GM06990 (cell line): ENCODE results near the gene STXBP2.
"Not testable (repeated sequence)": the region's sequence is repeated elsewhere in the genome, so short reads cannot be mapped to it uniquely, and the experiment has no call there.

ENCODE experiments used
- DNase-seq: peaks from one replicate; pipeline ENCODE4 v3.0.0-alpha.2; 2011; ENCODE audit not compliant: insufficient read length; ENCODE audit errors: extremely low read depth
- H3K27me3 ChIP-seq: replicated peaks from 2 replicates; pipeline ENCODE4 v1.6.0; 2011; ENCODE audit warnings: low read length; ENCODE audit not compliant: control insufficient read depth, insufficient read depth
- H3K36me3 ChIP-seq: 2 replicates; pipeline ENCODE4 v1.5.1; 2011; ENCODE audit warnings: low read length; ENCODE audit not compliant: control insufficient read depth, insufficient read depth
- H3K4me3 ChIP-seq: replicated peaks from 2 replicates; pipeline ENCODE4 v1.5.1; 2011; ENCODE audit warnings: low read depth, mild to moderate bottlenecking, control low read depth, low read length
- TF ChIP-seq, protein P1 (sequence below): IDR thresholded peaks from 2 replicates; pipeline ENCODE4 v1.5.1; 2011; ENCODE audit warnings: low read length, control low read depth, mild to moderate bottlenecking, inconsistent platforms; ENCODE audit not compliant: insufficient read depth, poor library complexity, severe bottlenecking

Gene STXBP2

DNA sequence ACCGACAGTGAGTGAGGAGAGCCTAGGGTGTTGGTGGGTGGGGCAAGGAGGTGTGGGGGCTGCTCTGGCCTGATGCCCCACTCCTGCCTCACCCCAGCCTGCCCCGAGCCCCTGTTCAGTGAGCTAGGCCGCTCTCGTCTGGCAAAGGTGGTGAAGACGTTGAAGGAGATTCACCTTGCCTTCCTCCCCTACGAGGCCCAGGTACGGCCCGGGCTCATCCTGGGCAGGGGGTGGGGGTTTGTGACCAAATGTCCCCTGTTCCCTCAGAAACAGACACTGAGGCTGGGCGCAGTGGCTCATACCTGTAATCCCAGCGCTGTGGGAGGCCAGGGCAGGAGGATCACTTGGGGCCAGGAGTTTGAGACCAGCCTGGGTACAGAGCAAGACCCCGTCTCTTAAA is 3.9 kb downstream of the STXBP2 start:
- TF ChIP-seq, protein P1, sequence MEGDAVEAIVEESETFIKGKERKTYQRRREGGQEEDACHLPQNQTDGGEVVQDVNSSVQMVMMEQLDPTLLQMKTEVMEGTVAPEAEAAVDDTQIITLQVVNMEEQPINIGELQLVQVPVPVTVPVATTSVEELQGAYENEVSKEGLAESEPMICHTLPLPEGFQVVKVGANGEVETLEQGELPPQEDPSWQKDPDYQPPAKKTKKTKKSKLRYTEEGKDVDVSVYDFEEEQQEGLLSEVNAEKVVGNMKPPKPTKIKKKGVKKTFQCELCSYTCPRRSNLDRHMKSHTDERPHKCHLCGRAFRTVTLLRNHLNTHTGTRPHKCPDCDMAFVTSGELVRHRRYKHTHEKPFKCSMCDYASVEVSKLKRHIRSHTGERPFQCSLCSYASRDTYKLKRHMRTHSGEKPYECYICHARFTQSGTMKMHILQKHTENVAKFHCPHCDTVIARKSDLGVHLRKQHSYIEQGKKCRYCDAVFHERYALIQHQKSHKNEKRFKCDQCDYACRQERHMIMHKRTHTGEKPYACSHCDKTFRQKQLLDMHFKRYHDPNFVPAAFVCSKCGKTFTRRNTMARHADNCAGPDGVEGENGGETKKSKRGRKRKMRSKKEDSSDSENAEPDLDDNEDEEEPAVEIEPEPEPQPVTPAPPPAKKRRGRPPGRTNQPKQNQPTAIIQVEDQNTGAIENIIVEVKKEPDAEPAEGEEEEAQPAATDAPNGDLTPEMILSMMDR: no peak

DNA sequence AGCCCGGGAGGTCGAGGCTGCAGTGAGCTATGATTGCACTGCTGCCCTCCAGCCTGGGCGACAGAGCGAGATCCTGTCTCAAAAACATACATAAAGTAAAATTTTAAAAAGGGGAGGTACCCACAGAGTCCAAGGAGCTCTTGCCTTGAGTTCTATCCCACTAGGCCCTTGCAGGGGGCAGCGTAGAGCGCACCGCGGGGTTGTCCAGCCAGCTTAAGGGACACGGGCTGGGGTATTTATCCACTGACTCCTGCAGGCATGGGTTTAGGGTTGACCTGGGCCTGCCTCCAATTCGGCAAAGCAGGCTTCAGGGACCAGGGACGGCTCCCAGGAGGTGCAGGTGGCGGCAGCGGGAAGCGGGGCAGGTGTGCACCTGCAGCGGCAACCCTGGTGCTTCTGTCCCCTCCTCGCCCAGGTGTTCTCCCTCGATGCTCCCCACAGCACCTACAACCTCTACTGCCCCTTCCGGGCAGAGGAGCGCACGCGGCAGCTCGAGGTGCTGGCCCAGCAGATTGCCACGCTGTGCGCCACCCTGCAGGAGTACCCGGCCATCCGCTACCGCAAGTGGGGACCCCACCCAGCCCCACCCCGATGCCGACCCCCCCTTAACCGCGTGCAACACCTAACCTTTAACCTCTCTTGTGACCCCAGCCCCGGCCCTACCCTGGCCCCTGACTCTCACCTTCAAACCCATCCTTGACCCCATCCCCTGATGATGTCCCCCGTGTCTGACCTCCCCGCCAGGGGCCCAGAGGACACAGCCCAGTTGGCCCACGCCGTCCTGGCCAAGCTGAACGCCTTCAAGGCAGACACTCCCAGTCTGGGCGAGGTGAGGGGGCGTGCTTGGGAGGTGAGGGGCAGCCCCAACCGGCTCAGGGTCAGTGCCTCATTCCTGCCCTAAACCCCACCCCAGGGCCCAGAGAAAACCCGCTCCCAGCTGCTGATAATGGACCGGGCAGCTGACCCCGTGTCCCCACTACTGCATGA is 4.7 kb downstream of the STXBP2 start:
- no peaks in the 10 kb centered on the region for H3K27me3 ChIP-seq
- DNase-seq: no peak
- no peak overlapping the region for H3K4me3 ChIP-seq
- H3K36me3 ChIP-seq: peaks cover 20% of the 10 kb centered on the region
- TF ChIP-seq, protein P1: no peak

More for the DNA sequence above, 3.9 kb downstream of the STXBP2 start:
- Histone ChIP-seq H3K36me3 (peaks cover 17% of the 10 kb centered on the region), H3K27me3 (no peaks in the 10 kb centered on the region), H3K4me3 (no peak overlapping the region)
- DNase-seq: no peak

DNA sequence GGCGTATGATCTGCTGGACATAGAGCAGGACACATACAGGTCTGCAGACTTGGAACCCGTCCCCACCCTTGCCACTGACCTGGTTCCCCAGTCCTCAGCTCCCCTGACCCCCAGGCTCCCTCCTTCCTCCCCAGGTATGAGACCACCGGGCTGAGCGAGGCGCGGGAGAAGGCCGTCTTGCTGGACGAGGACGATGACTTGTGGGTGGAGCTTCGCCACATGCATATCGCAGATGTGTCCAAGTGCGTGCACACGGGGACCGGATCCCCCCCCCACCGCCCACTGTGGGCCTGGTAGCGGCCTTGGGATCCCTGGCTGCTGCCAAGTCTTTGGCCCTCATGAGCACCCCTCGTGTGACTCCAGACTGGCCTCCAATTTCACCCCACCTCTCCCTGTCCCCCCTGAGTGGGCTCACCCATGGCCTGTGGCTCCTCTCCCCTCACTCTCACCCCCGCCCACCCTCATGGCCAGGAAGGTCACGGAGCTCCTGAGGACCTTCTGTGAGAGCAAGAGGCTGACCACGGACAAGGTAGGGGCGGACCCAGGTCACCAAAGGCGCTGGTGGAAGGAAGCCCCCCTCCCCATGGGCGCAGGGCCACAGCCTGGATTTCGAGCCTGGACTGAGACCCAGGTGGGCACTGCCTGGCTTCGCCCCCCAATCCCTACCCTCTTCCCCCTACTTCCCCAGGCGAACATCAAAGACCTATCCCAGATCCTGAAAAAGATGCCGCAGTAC is 5.6 kb downstream of the STXBP2 start:
- Histone ChIP-seq H3K4me3 (no peak overlapping the region), H3K27me3 (no peaks in the 10 kb centered on the region), H3K36me3 (peaks cover 22% of the 10 kb centered on the region)
- no peak for DNase-seq
- TF ChIP-seq, protein P1: no peak

DNA sequence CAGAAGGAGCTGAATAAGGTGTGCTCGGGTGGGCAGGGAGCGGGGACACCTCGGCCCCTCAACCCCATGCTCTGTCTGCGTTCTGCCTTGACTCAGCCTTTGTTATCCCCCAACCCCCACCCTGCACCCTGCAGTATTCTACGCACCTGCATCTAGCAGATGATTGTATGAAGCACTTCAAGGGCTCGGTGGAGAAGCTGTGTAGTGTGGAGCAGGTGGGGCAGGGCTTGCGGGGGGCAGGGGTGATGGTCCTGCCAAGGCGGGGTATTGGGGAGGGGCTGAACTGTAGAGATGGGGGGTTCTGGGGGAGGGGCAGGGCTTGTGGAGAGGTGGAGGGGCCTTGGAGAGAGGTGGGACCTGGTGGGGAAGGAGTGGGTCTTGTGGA is 6.1 kb downstream of the STXBP2 start:
- DNase-seq: no peak
- H3K4me3 ChIP-seq: no peak overlapping the region
- H3K27me3 ChIP-seq: no peaks in the 10 kb centered on the region
- H3K36me3 ChIP-seq: peaks cover 22% of the 10 kb centered on the region
- TF ChIP-seq, protein P1: no peak

DNA sequence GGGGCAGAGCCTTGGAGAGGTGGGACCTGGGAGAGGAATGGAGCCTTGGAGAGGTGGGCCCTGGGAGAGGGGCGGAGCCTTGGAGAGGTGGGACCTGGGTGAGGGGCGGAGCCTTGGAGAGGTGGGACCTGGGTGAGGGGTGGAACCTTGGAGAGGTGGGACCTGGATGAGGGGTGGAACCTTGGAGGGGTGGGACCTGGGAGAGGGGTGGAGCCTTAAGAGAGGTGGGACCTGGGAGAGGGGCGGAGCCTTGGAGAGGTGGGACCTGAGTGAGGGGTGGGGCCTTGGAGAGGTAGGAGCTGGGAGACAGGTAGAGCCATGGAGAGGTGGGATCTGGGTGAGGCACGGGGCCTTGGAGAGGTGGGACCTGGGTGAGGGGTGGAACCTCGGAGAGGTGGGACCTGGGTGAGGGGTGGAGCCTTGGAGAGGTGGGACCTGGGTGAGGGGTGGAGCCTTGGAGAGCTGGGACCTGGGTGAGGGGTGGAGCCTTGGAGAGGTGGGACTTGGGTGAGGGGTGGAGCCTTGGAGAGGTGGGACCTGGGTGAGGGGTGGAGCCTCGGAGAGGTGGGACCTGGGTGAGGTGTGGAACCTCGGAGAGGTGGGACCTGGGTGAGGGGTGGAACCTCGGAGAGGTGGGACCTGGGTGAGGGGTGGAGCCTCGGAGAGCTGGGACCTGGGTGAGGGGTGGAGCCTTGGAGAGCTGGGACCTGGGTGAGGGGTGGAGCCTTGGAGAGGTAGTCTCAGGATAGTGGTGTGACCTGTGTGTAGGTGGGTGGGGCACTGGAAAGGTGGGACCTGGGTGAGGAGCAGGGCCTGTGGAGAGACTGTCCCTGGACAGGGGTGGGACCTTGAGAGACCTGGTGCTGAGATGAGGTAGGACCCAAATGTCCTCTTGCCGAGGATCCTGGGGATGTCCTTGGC is 7.0 kb downstream of the STXBP2 start:
- H3K36me3 ChIP-seq: peaks cover 20% of the 10 kb centered on the region
- DNase-seq: peak; percentile 50
- not testable (repeated sequence) for H3K4me3 ChIP-seq, H3K27me3 ChIP-seq

DNA sequence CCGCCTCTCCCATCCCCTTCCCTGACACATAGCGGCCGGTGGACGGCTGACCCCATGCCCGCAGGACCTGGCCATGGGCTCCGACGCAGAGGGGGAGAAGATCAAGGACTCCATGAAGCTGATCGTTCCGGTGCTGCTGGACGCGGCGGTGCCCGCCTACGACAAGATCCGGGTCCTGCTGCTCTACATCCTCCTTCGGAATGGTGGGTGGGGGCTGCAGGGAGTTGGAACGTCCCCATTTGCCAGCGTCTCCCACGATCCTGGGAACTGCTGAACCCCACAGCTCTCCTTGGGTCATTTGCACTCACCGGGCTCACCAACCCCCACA is 7.6 kb downstream of the STXBP2 start:
- Histone ChIP-seq H3K4me3 (no peak overlapping the region), H3K36me3 (peaks cover 20% of the 10 kb centered on the region), H3K27me3 (no peaks in the 10 kb centered on the region)
- no peak for DNase-seq
- TF ChIP-seq, protein P1: no peak
